Measurements from ENCODE around the gene PCNA.
A peak's percentile ranks its signal among the peaks of the same experiment; 100 is the strongest.

- TF ChIP-seq CTCF (IDR thresholded peaks at IDR 0.05; ENCODE audit: low read depth, low read length, poor library complexity, severe bottlenecking) = peak; percentile 66
- TF ChIP-seq EZH2phosphoT487 (IDR thresholded peaks at IDR 0.05; ENCODE audit: borderline replicate concordance, low read length) = no peak
Observed at GRCh38 chr20:5126512-5127203, 6.9 kb upstream of the PCNA start, which contains the start of gene CDS2.

All from DOHH2 (cell line).